Vagina (tissue), 2 donors: ENCODE measurements around the gene CEACAM21. TPM values are rescaled to one million over a fixed set of nuclear protein-coding genes. Genes with fewer than 3 reads are reported as not detected.

Experiments used
- DNase-seq, 2 donors: peaks; one replicate each; pipeline ENCODE4 v3.0.0-alpha.2; 2017; ENCODE audit errors: extremely low spot score in 2 of 2
- H3K27ac ChIP-seq: fragments of 200-600 bp; sonication (generic); one replicate; pipeline ENCODE4 v1.5.1; 2019
- H3K27me3 ChIP-seq: fragments of 200-600 bp; sonication (generic); one replicate; pipeline ENCODE4 v1.5.1; 2019
- H3K36me3 ChIP-seq, 2 donors: fragments of 200-600 bp; sonication (generic); one replicate each; pipeline ENCODE4 v1.5.1; 2017 to 2019
- H3K4me1 ChIP-seq: fragments of 200-600 bp; sonication (generic); one replicate; pipeline ENCODE4 v1.5.1; 2019
- H3K4me3 ChIP-seq, 2 donors: fragments of 200-600 bp; sonication (generic); 1 replicate in 1 of 2; 2 replicates in 1 of 2; pipeline ENCODE4 v1.5.1; 2016 to 2019
- H3K9me3 ChIP-seq: fragments of 200-600 bp; sonication (generic); one replicate; pipeline ENCODE4 v1.5.1; 2019
- CTCF ChIP-seq, 3 experiments: fragments of 450-650 bp in 2 of 3; fragments of 200-600 bp in 1 of 3; sonication (generic) in 1 of 3; IDR thresholded peaks; one replicate each; pipeline ENCODE4 v1.5.1; 2017 to 2019; ENCODE audit warnings: antibody characterized with exemption in 3 of 3, mild to moderate bottlenecking in 2 of 3, moderate library complexity in 2 of 3
- POLR2A ChIP-seq, 2 donors: fragments of 450-650 bp; IDR thresholded peaks; one replicate each; pipeline ENCODE4 v1.6.1; 2017; ENCODE audit warnings: antibody characterized with exemption in 2 of 2, mild to moderate bottlenecking in 2 of 2, moderate library complexity in 2 of 2
- POLR2AphosphoS5 ChIP-seq, 2 donors: sonication (generic); formaldehyde crosslinking; IDR thresholded peaks; one replicate each; pipeline ENCODE4 v1.9.0; 2017; ENCODE audit warnings: antibody characterized with exemption in 2 of 2, mild to moderate bottlenecking in 2 of 2, low read depth in 1 of 2; ENCODE audit not compliant: insufficient read depth in 1 of 2
- intact Hi-C: fragments of 100-400 bp; cut with DNase I; formaldehyde crosslinking; loops from one replicate; pipeline ENCODE4 v1.15.1; 2023
- total RNA-seq: library from RNA; depleted of rRNA; stranded (reverse); fragments of >200 nt; gene quantifications from one replicate; pipeline ENCODE4 v1.2.3, GENCODE V29; 2016

Gene CEACAM21
- total RNA-seq, 1 donor from 2014 or later, result not detected

GRCh38 chr19:41564515-41565378 is 11.2 kb upstream of the CEACAM21 start:
- H3K9me3 ChIP-seq, result no peaks in the 10 kb centered on the region
- H3K4me3 ChIP-seq, result no peak overlapping the region
- H3K27ac ChIP-seq, result no peak overlapping the region
- intact Hi-C loops, result no loop called here
- H3K4me1 ChIP-seq, result peaks cover 9% of the 10 kb centered on the region
- TF ChIP-seq CTCF (IDR thresholded peaks at IDR 0.05) (no peak), POLR2AphosphoS5 (IDR thresholded peaks at IDR 0.05; ENCODE audit: insufficient read depth in 1 of 2, low read depth in 1 of 2) (no peak), POLR2A (IDR thresholded peaks at IDR 0.05) (no peak)
- no peak for DNase-seq
- no peaks in the 10 kb centered on the region for H3K36me3 ChIP-seq
- H3K27me3 ChIP-seq, result peaks cover 5% of the 10 kb centered on the region

GRCh38 chr19:41565379-41565720 is 10.6 kb upstream of the CEACAM21 start:
- no peak overlapping the region for H3K4me3 ChIP-seq
- DNase-seq, result no peak

GRCh38 chr19:41566001-41566400 is 10.0 kb upstream of the CEACAM21 start:
- H3K27ac ChIP-seq, result no peak overlapping the region
- intact Hi-C loops, result no loop called here
- peaks cover 5% of the 10 kb centered on the region for H3K27me3 ChIP-seq
- TF ChIP-seq POLR2AphosphoS5 (IDR thresholded peaks at IDR 0.05; ENCODE audit: insufficient read depth in 1 of 2, low read depth in 1 of 2), result no peak
- H3K4me3 ChIP-seq, result no peak overlapping the region
- H3K36me3 ChIP-seq, result no peaks in the 10 kb centered on the region
- no peaks in the 10 kb centered on the region for H3K9me3 ChIP-seq
- DNase-seq, result no peak
- H3K4me1 ChIP-seq, result peaks cover 9% of the 10 kb centered on the region

More at GRCh38 chr19:41565379-41565720, 10.6 kb upstream of the CEACAM21 start:
- Histone ChIP-seq H3K36me3 (no peaks in the 10 kb centered on the region), H3K27ac (no peak overlapping the region), H3K27me3 (peaks cover 5% of the 10 kb centered on the region), H3K9me3 (no peaks in the 10 kb centered on the region), H3K4me1 (peaks cover 9% of the 10 kb centered on the region)
- TF ChIP-seq POLR2A (IDR thresholded peaks at IDR 0.05) (no peak), POLR2AphosphoS5 (IDR thresholded peaks at IDR 0.05; ENCODE audit: insufficient read depth in 1 of 2, low read depth in 1 of 2) (no peak), CTCF (IDR thresholded peaks at IDR 0.05) (no peak)
- intact Hi-C loops, result no loop called here

- TF ChIP-seq POLR2A (IDR thresholded peaks at IDR 0.05), result no peak
- no peak for TF ChIP-seq CTCF (IDR thresholded peaks at IDR 0.05)
- TF ChIP-seq POLR2AphosphoS5 (IDR thresholded peaks at IDR 0.05; ENCODE audit: insufficient read depth in 1 of 2, low read depth in 1 of 2), result no peak
- intact Hi-C loops, result no loop called here
- no peaks in the 10 kb centered on the region for H3K9me3 ChIP-seq
- DNase-seq, result no peak
- H3K27me3 ChIP-seq, result peaks cover 1% of the 10 kb centered on the region
- no peaks in the 10 kb centered on the region for H3K4me1 ChIP-seq
- H3K4me3 ChIP-seq, result no peak overlapping the region
- no peak overlapping the region for H3K27ac ChIP-seq
- H3K36me3 ChIP-seq, result no peaks in the 10 kb centered on the region
Observed at GRCh38 chr19:41569481-41570150, 6.3 kb upstream of the CEACAM21 start.

GRCh38 chr19:41570179-41570578 is 5.8 kb upstream of the CEACAM21 start:
- TF ChIP-seq POLR2A (IDR thresholded peaks at IDR 0.05) (no peak), CTCF (IDR thresholded peaks at IDR 0.05) (no peak), POLR2AphosphoS5 (IDR thresholded peaks at IDR 0.05; ENCODE audit: insufficient read depth in 1 of 2, low read depth in 1 of 2) (no peak)

More at GRCh38 chr19:41570179-41570578, 5.8 kb upstream of the CEACAM21 start:
- DNase-seq, result no peak
- Histone ChIP-seq H3K27me3 (no peaks in the 10 kb centered on the region), H3K4me3 (no peak overlapping the region), H3K36me3 (no peaks in the 10 kb centered on the region), H3K27ac (no peak overlapping the region), H3K9me3 (no peaks in the 10 kb centered on the region), H3K4me1 (no peaks in the 10 kb centered on the region)
- intact Hi-C loops, result no loop called here
